Mesenchymal stem cell (in vitro differentiated cells and primary cell): ENCODE data around the gene SEC16A.

Experiments
- DNase-seq: peaks from one replicate; pipeline ENCODE4 v3.0.0-alpha.2; 2013
- H2AFZ ChIP-seq: one replicate; pipeline ENCODE4 v1.6.1; 2013; ENCODE audit warnings: low read depth, mild to moderate bottlenecking, control low read depth, inconsistent platforms, low read length, moderate library complexity
- H2AK5ac ChIP-seq: 2 replicates; pipeline ENCODE4 v1.6.1; 2013; ENCODE audit warnings: low read length, moderate library complexity, mild to moderate bottlenecking, inconsistent platforms; ENCODE audit not compliant: severe bottlenecking
- H2BK120ac ChIP-seq: one replicate; pipeline ENCODE4 v1.6.1; 2013; ENCODE audit warnings: low read depth, mild to moderate bottlenecking, inconsistent platforms, low read length, moderate library complexity
- H2BK12ac ChIP-seq, 2 experiments: one replicate each; pipeline ENCODE4 v1.6.1; 2013; ENCODE audit warnings: inconsistent platforms in 2 of 2, low read length in 2 of 2, mild to moderate bottlenecking in 2 of 2, moderate library complexity in 2 of 2, control low read depth in 1 of 2
- H2BK15ac ChIP-seq: one replicate; pipeline ENCODE4 v1.6.1; 2013; ENCODE audit warnings: mild to moderate bottlenecking, low read depth, inconsistent platforms; ENCODE audit not compliant: poor library complexity, severe bottlenecking
- H2BK5ac ChIP-seq: 2 replicates; pipeline ENCODE4 v1.6.1; 2013; ENCODE audit warnings: low read depth, mild to moderate bottlenecking, low read length, control low read depth, inconsistent platforms; ENCODE audit not compliant: poor library complexity, severe bottlenecking
- H3K14ac ChIP-seq, 2 experiments: one replicate each; pipeline ENCODE4 v1.6.1; 2013; ENCODE audit warnings: inconsistent platforms in 2 of 2, low read length in 2 of 2, control low read depth in 1 of 2, mild to moderate bottlenecking in 1 of 2, moderate library complexity in 1 of 2
- H3K18ac ChIP-seq, 2 experiments: one replicate each; pipeline ENCODE4 v1.6.1; 2013; ENCODE audit warnings: inconsistent platforms in 2 of 2, low read length in 2 of 2, control low read depth in 1 of 2, low read depth in 1 of 2, mild to moderate bottlenecking in 1 of 2
- H3K23ac ChIP-seq, 2 experiments: one replicate each; pipeline ENCODE4 v1.6.1; 2013; ENCODE audit warnings: inconsistent platforms in 2 of 2, low read length in 2 of 2, mild to moderate bottlenecking in 2 of 2, moderate library complexity in 2 of 2, control low read depth in 1 of 2
- H3K27ac ChIP-seq: 2 replicates; pipeline ENCODE4 v1.5.1; 2013; ENCODE audit warnings: mild to moderate bottlenecking, moderate library complexity, low read length, control low read depth, inconsistent platforms; ENCODE audit not compliant: poor library complexity, severe bottlenecking
- H3K27me3 ChIP-seq, 2 experiments: 2 replicates each; pipeline versions ENCODE4 v1.6.1 to v1.7.0; 2013; ENCODE audit warnings: low read length in 2 of 2, mild to moderate bottlenecking in 2 of 2, moderate library complexity in 2 of 2, control low read depth in 1 of 2, inconsistent platforms in 1 of 2; ENCODE audit not compliant: control insufficient read depth in 1 of 2, insufficient read depth in 1 of 2
- H3K36me3 ChIP-seq, 2 experiments: 2 replicates each; pipeline versions ENCODE4 v1.6.1 to v1.7.0; 2013; ENCODE audit warnings: low read length in 2 of 2, control low read depth in 1 of 2, inconsistent platforms in 1 of 2, low read depth in 1 of 2, mild to moderate bottlenecking in 1 of 2; ENCODE audit not compliant: insufficient read depth in 2 of 2, control insufficient read depth in 1 of 2
- H3K4ac ChIP-seq, 2 experiments: one replicate each; pipeline ENCODE4 v1.6.1; 2013; ENCODE audit warnings: inconsistent platforms in 2 of 2, low read length in 2 of 2, mild to moderate bottlenecking in 2 of 2, moderate library complexity in 2 of 2, control low read depth in 1 of 2, low read depth in 1 of 2
- H3K4me1 ChIP-seq: 2 replicates; pipeline ENCODE4 v1.6.1; 2013; ENCODE audit warnings: low read depth, low read length, control low read depth; ENCODE audit not compliant: control insufficient read depth, insufficient read depth
- H3K4me2 ChIP-seq: 2 replicates; pipeline ENCODE4 v1.6.1; 2013; ENCODE audit warnings: low read length, mild to moderate bottlenecking, inconsistent platforms; ENCODE audit not compliant: poor library complexity, severe bottlenecking
- H3K4me3 ChIP-seq, 2 experiments: 2 replicates each; pipeline versions ENCODE4 v1.5.1 to v1.7.0; 2013; ENCODE audit warnings: low read length in 2 of 2, mild to moderate bottlenecking in 2 of 2, control low read depth in 1 of 2, low read depth in 1 of 2; ENCODE audit not compliant: insufficient read depth in 1 of 2
- H3K79me1 ChIP-seq: replicated peaks from 2 replicates; pipeline ENCODE4 v1.6.1; 2013; ENCODE audit warnings: mild to moderate bottlenecking, control low read depth, low read length, inconsistent platforms; ENCODE audit not compliant: poor library complexity, severe bottlenecking
- H3K9ac ChIP-seq: 2 replicates; pipeline ENCODE4 v1.7.0; 2013; ENCODE audit warnings: mild to moderate bottlenecking, low read length, moderate library complexity
- H3K9me3 ChIP-seq: 2 replicates; pipeline ENCODE4 v1.7.0; 2013; ENCODE audit warnings: mild to moderate bottlenecking, low read length; ENCODE audit not compliant: control insufficient read depth
- H4K8ac ChIP-seq: one replicate; pipeline ENCODE4 v1.6.1; 2013; ENCODE audit warnings: inconsistent platforms, mild to moderate bottlenecking, low read length, moderate library complexity
- H4K91ac ChIP-seq: one replicate; pipeline ENCODE4 v1.6.1; 2013; ENCODE audit warnings: mild to moderate bottlenecking, low read length, inconsistent platforms
- WGBS: methylation state at CpG from one replicate; pipeline ENCODE4 v1.1.7; 2013; ENCODE audit warnings: mixed read lengths; 5-methylcytosine and 5-hydroxymethylcytosine counted together

Gene SEC16A

GRCh38 chr9:136399176-136400037 is 83.4 kb downstream of the SEC16A start:
- peak overlapping the region in 1 of 2 experiments; percentile 91 for H3K14ac ChIP-seq
- peak overlapping the region; percentile 63 for H3K4me2 ChIP-seq
- DNase-seq = peak; percentile 59
- H3K79me1 ChIP-seq = peaks cover 38% of the 10 kb centered on the region
- peaks cover 18% of the 10 kb centered on the region for H3K4me1 ChIP-seq
- H3K36me3 ChIP-seq = peaks cover 57 to 72% of the 10 kb centered on the region in 2 experiments
- no peaks in the 10 kb centered on the region for H3K9me3 ChIP-seq
- peak overlapping the region; percentile 61 for H4K91ac ChIP-seq
- peak overlapping the region; percentile 14 to 83 for H3K18ac ChIP-seq
- H3K9ac ChIP-seq = peak overlapping the region; percentile 93
- H3K23ac ChIP-seq = no peak overlapping the region
- peak overlapping the region; percentile 74 for H2BK120ac ChIP-seq
- 7% methylated on average over 47 of the region's 67 CpGs for WGBS
- no peak overlapping the region for H2BK15ac ChIP-seq
- peak overlapping the region; percentile 93 for H4K8ac ChIP-seq
- H3K27ac ChIP-seq = no peak overlapping the region
- no peak overlapping the region for H2BK5ac ChIP-seq
- H3K4me3 ChIP-seq = peak overlapping the region; percentile 95 to 96
- no peaks in the 10 kb centered on the region for H3K27me3 ChIP-seq
- no peak overlapping the region for H2AK5ac ChIP-seq
- peak overlapping the region; percentile 42 to 69 for H3K4ac ChIP-seq
- peak overlapping the region in 1 of 2 experiments; percentile 75 for H2BK12ac ChIP-seq
- H2AFZ ChIP-seq = no peak overlapping the region

GRCh38 chr9:136398286-136398685 is 84.6 kb downstream of the SEC16A start:
- WGBS = 97% methylated on average over 12 of the region's 12 CpGs
- H4K91ac ChIP-seq = no peak overlapping the region

GRCh38 chr9:136397643-136398042 is 85.2 kb downstream of the SEC16A start:
- no peak overlapping the region for H4K91ac ChIP-seq
- no peak overlapping the region for H3K4me2 ChIP-seq
- no peak overlapping the region for H2BK5ac ChIP-seq
- H2AFZ ChIP-seq = no peak overlapping the region
- no peak overlapping the region for H2BK12ac ChIP-seq
- no peak overlapping the region for H3K23ac ChIP-seq
- no peak overlapping the region for H3K4me3 ChIP-seq
- H3K4ac ChIP-seq = no peak overlapping the region
- H2BK120ac ChIP-seq = no peak overlapping the region
- H3K27me3 ChIP-seq = no peaks in the 10 kb centered on the region
- H3K9ac ChIP-seq = no peak overlapping the region
- H3K14ac ChIP-seq = no peak overlapping the region
- H4K8ac ChIP-seq = no peak overlapping the region
- H3K9me3 ChIP-seq = no peaks in the 10 kb centered on the region
- no peak for DNase-seq
- H3K36me3 ChIP-seq = peaks cover 57 to 76% of the 10 kb centered on the region in 2 experiments
- WGBS = 87% methylated on average over 3 of the region's 6 CpGs
- no peak overlapping the region for H3K27ac ChIP-seq
- H3K4me1 ChIP-seq = peaks cover 18% of the 10 kb centered on the region
- H2BK15ac ChIP-seq = no peak overlapping the region
- no peak overlapping the region for H2AK5ac ChIP-seq
- H3K18ac ChIP-seq = no peak overlapping the region
- peaks cover 47% of the 10 kb centered on the region for H3K79me1 ChIP-seq

More at GRCh38 chr9:136398286-136398685, 84.6 kb downstream of the SEC16A start:
- H2AFZ ChIP-seq = no peak overlapping the region
- no peaks in the 10 kb centered on the region for H3K9me3 ChIP-seq
- no peak overlapping the region for H3K27ac ChIP-seq
- H4K8ac ChIP-seq = no peak overlapping the region
- no peak overlapping the region for H2BK15ac ChIP-seq
- H3K14ac ChIP-seq = no peak overlapping the region
- H3K23ac ChIP-seq = no peak overlapping the region
- no peak overlapping the region for H3K18ac ChIP-seq
- no peak overlapping the region for H3K4me2 ChIP-seq
- no peaks in the 10 kb centered on the region for H3K27me3 ChIP-seq
- H3K4me3 ChIP-seq = peak overlapping the region in 1 of 2 experiments; percentile 96
- no peak overlapping the region for H3K4ac ChIP-seq
- no peak overlapping the region for H2BK5ac ChIP-seq
- no peak overlapping the region for H2AK5ac ChIP-seq
- H3K4me1 ChIP-seq = peaks cover 18% of the 10 kb centered on the region
- H3K9ac ChIP-seq = peak overlapping the region; percentile 93
- H3K36me3 ChIP-seq = peaks cover 53 to 72% of the 10 kb centered on the region in 2 experiments
- no peak for DNase-seq
- peaks cover 41% of the 10 kb centered on the region for H3K79me1 ChIP-seq
- H2BK120ac ChIP-seq = no peak overlapping the region
- no peak overlapping the region for H2BK12ac ChIP-seq

GRCh38 chr9:136396219-136396515 is 86.7 kb downstream of the SEC16A start:
- no peak overlapping the region for H3K4ac ChIP-seq
- H2BK12ac ChIP-seq = no peak overlapping the region
- H3K23ac ChIP-seq = no peak overlapping the region
- peaks cover 18% of the 10 kb centered on the region for H3K4me1 ChIP-seq
- no peak overlapping the region for H3K27ac ChIP-seq
- H2AK5ac ChIP-seq = no peak overlapping the region
- H4K8ac ChIP-seq = no peak overlapping the region
- no peaks in the 10 kb centered on the region for H3K9me3 ChIP-seq
- 86% methylated on average over 4 of the region's 4 CpGs for WGBS
- no peak overlapping the region for H2BK120ac ChIP-seq
- no peak overlapping the region for H3K4me3 ChIP-seq
- no peak overlapping the region for H3K14ac ChIP-seq
- no peak overlapping the region for H2AFZ ChIP-seq
- no peak overlapping the region for H2BK5ac ChIP-seq
- DNase-seq = no peak
- H3K36me3 ChIP-seq = peaks cover 61 to 75% of the 10 kb centered on the region in 2 experiments
- no peak overlapping the region for H4K91ac ChIP-seq
- H3K79me1 ChIP-seq = peaks cover 59% of the 10 kb centered on the region
- no peak overlapping the region for H3K9ac ChIP-seq
- H3K18ac ChIP-seq = no peak overlapping the region
- H2BK15ac ChIP-seq = no peak overlapping the region
- H3K27me3 ChIP-seq = no peaks in the 10 kb centered on the region
- H3K4me2 ChIP-seq = no peak overlapping the region
